Mesothelial cell of epicardium (in vitro differentiated cells): ENCODE data around the gene ARNT2. TPM values are rescaled to one million over a fixed set of nuclear protein-coding genes. Genes with fewer than 3 reads are reported as not detected.

Source experiments
- DNase-seq, 2 experiments: peaks; one replicate each; pipeline ENCODE4 v3.0.0; 2021; ENCODE audit warnings: low spot score in 2 of 2; ENCODE audit not compliant: unreplicated experiment in 2 of 2
- H3K27ac Mint-ChIP-seq: 2 replicates; pipeline ENCODE4 v1.8.0; 2021; ENCODE audit warnings: mixed read lengths
- H3K27me3 Mint-ChIP-seq: 2 replicates; pipeline ENCODE4 v1.8.0; 2021; ENCODE audit warnings: low read depth, mixed read lengths
- H3K36me3 Mint-ChIP-seq: 2 replicates; pipeline ENCODE4 v1.8.0; 2021; ENCODE audit warnings: mixed read lengths
- H3K4me1 Mint-ChIP-seq: 2 replicates; pipeline ENCODE4 v1.8.0; 2021; ENCODE audit warnings: mixed read lengths
- H3K4me3 Mint-ChIP-seq: 2 replicates; pipeline ENCODE4 v1.8.0; 2021; ENCODE audit warnings: mild to moderate bottlenecking, moderate library complexity, mixed read lengths
- H3K9me3 Mint-ChIP-seq: 2 replicates; pipeline ENCODE4 v1.8.0; 2021; ENCODE audit warnings: mixed read lengths
- CTCF ChIP-seq: fragments of 200-600 bp; sonication (generic); IDR thresholded peaks from one replicate; pipeline ENCODE4 v1.5.0; 2021; ENCODE audit warnings: antibody characterized with exemption; ENCODE audit not compliant: unreplicated experiment
- total RNA-seq: library from RNA; stranded (reverse); gene quantifications from 3 replicates; pipeline ENCODE4 v1.2.1, GENCODE V29; 2021

ARNT2 gene
- total RNA-seq, 1 donor from 2014 or later = 20.2 TPM

GRCh38 chr15:80582816-80583423, 178.7 kb downstream of the ARNT2 start:
- no peak for TF ChIP-seq CTCF
- H3K27ac Mint-ChIP-seq = no peak overlapping the region
- no peak for DNase-seq
- no peaks in the 10 kb centered on the region for H3K27me3 Mint-ChIP-seq
- no peak overlapping the region for H3K4me3 Mint-ChIP-seq
- H3K36me3 Mint-ChIP-seq = peaks cover 8% of the 10 kb centered on the region
- H3K4me1 Mint-ChIP-seq = peaks cover 3% of the 10 kb centered on the region
- no peaks in the 10 kb centered on the region for H3K9me3 Mint-ChIP-seq

- Mint-ChIP-seq H3K27ac (no peak overlapping the region), H3K36me3 (peaks cover 13% of the 10 kb centered on the region), H3K4me1 (peaks cover 3% of the 10 kb centered on the region), H3K27me3 (no peaks in the 10 kb centered on the region), H3K9me3 (no peaks in the 10 kb centered on the region), H3K4me3 (no peak overlapping the region)
- DNase-seq = no peak
- TF ChIP-seq CTCF = no peak
Observed at GRCh38 chr15:80584561-80584964, 180.4 kb downstream of the ARNT2 start.

DNA sequence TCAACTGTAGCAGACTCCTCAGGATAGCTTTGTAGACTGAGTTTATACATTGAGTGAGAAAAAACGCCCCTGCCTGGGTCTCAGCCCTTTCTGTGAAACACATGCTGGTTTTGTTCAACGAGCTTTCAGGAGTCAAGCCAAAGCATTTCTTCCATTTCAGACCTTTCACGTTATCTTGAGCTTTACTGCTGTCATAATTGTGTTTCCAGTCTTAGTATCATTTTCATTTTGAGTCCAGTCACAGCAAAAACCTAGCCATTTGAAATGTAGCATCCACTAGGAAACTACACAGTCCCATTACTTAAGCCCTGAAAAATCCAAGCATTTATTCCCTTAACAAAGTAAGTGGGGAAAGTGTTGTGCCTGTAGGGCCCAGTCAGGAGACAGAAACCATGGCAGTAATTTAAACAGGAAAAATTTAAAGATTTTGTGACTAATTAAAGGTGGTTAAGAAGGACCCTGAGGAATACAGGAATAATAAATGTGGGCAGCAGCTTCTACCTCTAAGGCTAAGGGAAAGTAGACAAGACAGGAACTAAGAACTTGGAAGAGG, 180.9 kb downstream of the ARNT2 start:
- H3K9me3 Mint-ChIP-seq = no peaks in the 10 kb centered on the region
- TF ChIP-seq CTCF = no peak
- no peaks in the 10 kb centered on the region for H3K27me3 Mint-ChIP-seq
- no peak overlapping the region for H3K4me3 Mint-ChIP-seq
- H3K36me3 Mint-ChIP-seq = peaks cover 13% of the 10 kb centered on the region
- peak overlapping the region; percentile 50 for H3K27ac Mint-ChIP-seq
- no peaks in the 10 kb centered on the region for H3K4me1 Mint-ChIP-seq
- no peak for DNase-seq

GRCh38 chr15:80585544-80586018, 181.4 kb downstream of the ARNT2 start:
- H3K9me3 Mint-ChIP-seq = no peaks in the 10 kb centered on the region
- TF ChIP-seq CTCF = no peak

GRCh38 chr15:80586161-80586560, 182.0 kb downstream of the ARNT2 start:
- no peak for TF ChIP-seq CTCF
- no peaks in the 10 kb centered on the region for H3K9me3 Mint-ChIP-seq
- H3K4me1 Mint-ChIP-seq = no peaks in the 10 kb centered on the region
- no peak overlapping the region for H3K4me3 Mint-ChIP-seq
- no peak for DNase-seq
- H3K36me3 Mint-ChIP-seq = peaks cover 11% of the 10 kb centered on the region
- H3K27me3 Mint-ChIP-seq = no peaks in the 10 kb centered on the region
- H3K27ac Mint-ChIP-seq = no peak overlapping the region

More at GRCh38 chr15:80585544-80586018, 181.4 kb downstream of the ARNT2 start:
- H3K4me3 Mint-ChIP-seq = no peak overlapping the region
- no peaks in the 10 kb centered on the region for H3K4me1 Mint-ChIP-seq
- peaks cover 11% of the 10 kb centered on the region for H3K36me3 Mint-ChIP-seq
- no peaks in the 10 kb centered on the region for H3K27me3 Mint-ChIP-seq
- no peak for DNase-seq
- no peak overlapping the region for H3K27ac Mint-ChIP-seq
